Measurements from ENCODE around the gene CC2D1B. TPM values are rescaled to one million over a fixed set of nuclear protein-coding genes. Genes with fewer than 3 reads are reported as not detected.

Gene CC2D1B
- total RNA-seq, 2 donors from 2014 or later, result 16.3 to 18.5 TPM

DNA sequence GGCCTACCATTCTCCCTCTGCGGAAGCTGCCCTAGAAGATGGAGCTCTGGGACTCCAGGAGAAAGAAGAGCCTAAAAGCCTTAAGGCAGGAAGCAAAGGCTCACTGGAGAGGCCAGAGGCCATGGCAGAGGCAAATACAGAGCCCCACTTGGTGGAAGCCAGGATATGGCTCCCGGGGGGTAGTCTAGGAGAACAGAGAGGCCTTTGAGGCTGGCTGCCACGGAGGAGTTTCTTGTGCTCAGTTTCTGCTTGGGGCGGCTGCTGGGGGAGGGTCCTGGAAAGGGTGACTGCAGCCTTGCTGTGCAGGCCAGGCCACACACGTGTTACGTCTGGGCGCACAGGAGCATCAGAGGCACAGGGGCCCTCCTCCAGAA is 5.4 kb downstream of the CC2D1B start:
- intact Hi-C loops (cut with DNase I), result no loop called here
- no peak for ATAC-seq
- no peak for DNase-seq

DNA sequence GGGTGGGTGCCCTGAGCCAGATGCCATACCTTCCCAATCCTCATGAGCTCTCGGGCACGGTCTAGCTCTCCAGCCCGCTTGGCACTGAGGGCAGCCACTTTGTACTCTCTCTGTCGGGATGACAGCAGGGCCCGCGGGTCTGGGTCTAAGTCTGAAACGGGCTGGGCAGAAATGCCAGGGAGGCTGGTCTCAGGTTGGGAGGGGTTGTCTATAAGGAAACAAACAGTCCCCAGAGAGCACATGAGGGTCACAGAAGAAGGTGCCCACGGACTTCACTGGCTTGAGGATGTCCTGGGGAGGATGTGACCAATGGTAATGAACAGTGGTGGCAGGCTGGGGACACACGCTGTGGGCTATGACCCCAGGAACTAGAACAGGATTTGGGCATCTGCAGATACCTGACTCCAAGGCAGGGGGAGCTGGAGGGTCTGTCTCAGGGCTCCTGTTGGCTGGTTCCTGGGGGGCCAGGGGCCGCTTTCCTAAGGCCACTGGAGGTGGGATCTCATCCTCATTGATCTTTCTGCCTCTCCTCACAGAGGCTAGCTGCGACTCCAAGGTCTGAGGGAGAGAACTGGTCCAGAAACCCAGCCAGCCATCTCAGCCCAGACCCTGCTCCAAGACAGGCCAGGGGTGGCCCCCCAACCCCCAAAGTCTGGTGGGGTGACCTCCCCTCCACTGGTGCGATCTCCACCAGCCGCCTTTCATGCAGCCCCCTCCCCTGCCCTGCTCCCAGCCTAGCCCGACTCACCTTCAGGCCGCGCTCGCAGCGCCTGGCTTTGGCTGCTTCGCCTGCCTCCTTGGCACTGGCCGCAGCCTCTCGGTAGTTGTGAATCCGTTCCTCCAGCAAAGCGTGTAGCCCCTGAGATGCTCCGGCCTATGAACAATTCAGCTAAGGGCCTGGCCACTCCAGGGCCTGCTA is 6.1 kb downstream of the CC2D1B start:
- ATAC-seq, result no peak
- no peak for DNase-seq
- intact Hi-C loops (cut with DNase I), result no loop called here

DNA sequence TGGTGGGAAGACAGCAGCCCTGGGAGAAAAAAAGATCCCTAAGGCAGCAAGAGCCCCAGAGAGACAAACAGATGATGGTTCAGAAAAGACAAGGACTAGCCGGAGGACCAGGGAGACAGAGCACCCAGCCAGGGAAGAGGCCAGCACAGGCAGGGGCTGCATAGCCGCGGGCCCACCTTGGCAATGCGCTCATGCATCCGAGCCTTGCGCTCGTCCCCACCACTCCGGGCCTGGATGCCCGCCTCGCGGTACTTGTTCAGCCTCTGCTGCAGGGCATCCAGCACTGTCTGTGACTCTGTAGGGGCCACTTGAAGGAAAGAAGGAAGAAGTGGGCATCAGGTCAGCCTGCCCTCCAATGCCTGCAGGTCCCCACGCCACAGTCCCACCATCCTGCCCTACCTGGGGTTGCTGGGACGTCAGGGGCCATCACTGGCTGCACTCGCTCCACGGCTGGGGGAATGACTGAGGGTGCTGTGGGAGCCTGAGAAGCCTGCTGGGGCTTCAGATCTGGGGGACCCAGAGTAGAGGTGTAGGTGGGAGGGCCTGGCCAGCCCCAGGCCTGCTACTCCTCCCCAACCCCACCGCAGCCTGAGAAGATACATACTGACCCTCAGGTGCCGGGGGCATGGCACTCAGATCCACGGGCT is 7.0 kb downstream of the CC2D1B start:
- ATAC-seq (no peak), DNase-seq (no peak)
- intact Hi-C loops (cut with DNase I), result no loop called here

DNA sequence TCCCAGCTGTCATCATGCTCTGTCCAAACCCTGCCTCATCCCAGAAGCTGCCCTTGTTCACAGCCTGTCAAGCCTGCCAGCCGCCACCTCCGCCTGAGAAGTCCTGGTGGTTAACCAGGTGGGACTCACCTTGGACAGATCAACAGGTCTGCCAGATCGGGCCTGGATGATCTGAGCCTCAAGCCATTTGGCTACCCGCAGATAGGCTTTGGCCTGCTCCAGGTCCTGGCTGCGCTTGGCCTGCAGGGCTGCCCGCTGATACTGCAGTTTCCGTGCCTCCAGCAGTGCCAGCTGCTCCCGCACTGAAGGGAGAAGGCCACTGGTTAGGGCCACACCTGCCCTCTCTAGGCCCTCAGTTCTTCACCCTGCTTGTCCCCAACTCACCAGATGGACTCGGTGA is 8.6 kb downstream of the CC2D1B start:
- DNase-seq, result no peak
- intact Hi-C loops (cut with DNase I), result no loop called here

DNA sequence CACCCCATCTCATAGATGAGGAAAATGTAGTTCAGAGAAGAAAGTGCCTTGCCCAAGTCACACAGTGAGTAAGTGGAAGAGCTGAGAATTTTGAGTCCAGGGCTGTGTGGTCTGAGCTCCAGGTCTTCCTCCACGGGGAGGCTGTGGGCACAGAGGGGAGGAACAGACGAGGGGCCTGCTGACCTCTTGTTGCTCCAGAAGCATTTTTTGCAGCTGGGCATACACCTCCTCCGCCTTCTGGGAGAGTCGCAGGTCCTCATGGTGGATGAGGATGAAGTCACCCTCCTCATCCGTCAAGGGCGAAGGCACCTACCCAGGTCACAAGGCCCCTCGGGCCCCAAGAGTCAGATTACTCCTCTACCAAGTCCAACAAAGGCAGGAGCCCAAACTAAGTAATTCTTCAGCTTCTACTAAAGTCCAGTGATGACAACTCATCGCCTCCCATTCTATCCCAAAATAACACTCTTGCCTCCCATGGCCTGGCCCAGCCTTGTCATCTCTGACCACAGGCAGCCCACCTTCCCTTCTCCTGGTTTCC is 9.1 kb downstream of the CC2D1B start:
- ATAC-seq (no peak), DNase-seq (no peak)
- intact Hi-C loops (cut with DNase I), result no loop called here

More for the DNA sequence above, 8.6 kb downstream of the CC2D1B start:
- ATAC-seq, result no peak

DNA sequence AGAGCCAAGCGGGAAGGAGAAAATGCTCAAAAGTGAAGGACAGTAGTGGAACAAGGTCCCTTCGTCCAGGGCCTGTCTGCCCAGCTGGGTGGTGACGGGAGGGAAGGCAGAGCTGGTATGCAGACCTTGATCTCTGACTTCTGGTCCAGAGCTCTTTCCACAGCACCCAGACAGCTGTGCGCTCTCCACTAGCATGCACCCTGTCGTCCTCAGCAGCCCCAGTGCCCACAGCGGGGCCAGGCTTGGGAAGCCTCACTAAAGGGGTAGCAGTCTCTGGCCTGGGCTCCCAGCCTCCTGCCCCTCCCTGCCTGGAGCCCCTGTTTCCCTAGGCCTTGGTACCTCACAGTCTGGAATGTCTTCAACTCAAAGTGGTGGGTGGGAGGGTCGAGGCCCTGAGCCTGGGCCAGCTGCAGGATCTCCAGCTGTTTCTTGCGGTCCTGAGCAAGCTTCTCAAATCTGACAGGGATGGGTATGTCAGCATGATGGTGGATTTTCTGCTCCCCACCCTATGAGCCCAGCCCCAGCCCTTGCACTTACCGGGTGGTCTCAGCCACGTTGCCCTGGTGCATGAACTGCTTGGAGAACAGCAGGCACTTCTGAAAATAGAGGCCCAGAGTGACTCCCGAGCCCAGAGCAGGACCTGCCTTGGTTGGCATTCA is 10.0 kb downstream of the CC2D1B start:
- ATAC-seq (no peak), DNase-seq (no peak)
- intact Hi-C loops (cut with DNase I), result no loop called here

DNA sequence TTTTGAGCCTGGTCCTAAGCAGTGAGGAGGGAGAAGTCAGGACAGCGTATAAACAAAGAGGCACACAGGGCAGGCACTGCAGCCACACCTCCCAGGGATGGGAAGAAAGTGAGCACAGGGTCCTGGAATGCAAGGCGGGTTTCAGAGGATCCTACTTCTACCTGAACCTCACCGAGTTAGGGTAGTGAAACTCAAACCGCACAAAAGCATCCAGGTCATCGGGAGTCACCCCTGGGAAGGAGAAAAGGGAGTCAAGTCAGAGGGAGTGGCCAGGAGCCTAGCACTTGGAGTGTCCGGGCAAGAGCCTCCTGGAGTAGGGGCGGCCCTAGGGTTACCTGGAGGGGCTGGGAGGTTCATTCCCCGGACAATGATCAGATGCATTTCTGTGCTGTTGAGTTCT is 10.6 kb downstream of the CC2D1B start:
- intact Hi-C loops (cut with DNase I), result no loop called here
- DNase-seq (no peak), ATAC-seq (no peak)

DNA sequence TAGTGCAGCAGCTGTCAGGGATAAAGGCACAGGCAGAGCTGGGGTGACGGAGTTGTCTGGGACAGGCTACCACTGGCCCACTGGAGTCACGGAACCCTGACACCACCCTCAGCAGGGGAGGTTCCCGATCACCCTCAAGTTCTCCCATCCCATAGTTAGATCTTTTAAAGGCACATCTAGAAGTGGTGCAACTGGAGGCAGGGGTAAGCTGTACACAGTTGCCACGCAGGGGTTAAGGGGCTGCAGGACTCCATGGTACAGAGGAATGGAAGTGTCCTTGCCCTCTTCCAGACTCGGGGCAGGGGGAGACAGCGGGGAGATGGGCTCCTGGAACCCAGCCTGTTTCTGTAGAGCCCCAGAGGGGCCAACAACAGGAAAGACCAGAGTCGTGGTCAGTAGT is 13.3 kb downstream of the CC2D1B start:
- no peak for ATAC-seq
- intact Hi-C loops (cut with DNase I), result no loop called here
- DNase-seq, result no peak

DNA sequence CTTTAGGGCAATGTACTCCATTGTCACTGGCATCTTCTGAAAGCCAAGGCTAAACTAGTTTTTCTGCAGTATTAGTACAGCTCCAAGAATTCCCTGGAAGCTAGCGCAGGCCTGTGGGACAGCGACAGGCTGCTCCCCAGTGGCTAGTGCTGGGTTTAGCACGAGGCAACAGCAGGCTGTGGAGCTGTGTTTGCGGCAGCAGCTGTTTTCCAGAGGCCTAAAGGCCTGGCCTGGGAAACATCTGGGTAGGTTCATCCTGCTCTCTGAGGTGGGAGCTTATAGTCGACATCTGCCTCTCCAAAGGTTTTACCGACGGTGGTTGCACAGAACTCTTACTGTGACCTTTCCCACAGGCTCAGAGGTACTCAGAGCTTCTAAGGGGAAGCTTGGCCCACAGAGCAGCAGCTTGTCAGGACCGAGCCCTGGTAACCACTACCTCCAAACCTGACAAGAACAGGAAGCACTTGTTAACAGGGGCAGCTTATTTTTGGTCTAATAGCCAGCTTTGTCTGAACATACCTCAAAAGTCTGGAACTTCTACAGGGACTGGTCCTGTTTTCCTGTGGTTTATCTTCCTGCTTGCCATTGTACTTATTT is 17.2 kb downstream of the CC2D1B start:
- intact Hi-C loops (cut with DNase I), result no loop called here
- ATAC-seq (peak; percentile 19 to 69), DNase-seq (no peak)

DNA sequence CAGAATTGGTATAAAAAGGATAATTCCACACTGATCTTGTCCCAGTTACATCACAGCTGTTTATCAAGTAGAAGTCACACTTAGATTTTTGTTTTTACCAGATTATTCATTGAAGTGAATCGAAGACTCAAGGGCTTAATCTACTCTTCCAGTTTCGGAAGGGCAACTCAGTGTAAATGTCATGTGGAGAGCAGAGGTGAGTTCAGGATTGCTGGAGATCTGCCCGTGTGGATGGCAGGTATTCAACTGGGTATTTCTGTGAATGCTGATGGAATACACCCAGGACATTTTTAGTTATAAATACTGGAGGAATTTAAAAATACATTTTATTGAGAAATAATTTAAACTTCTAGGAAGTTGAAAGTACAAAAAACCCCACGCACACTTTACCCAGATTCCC is 19.4 kb downstream of the CC2D1B start:
- intact Hi-C loops (cut with DNase I), result no loop called here
- no peak for ATAC-seq
- DNase-seq, result no peak

DNA sequence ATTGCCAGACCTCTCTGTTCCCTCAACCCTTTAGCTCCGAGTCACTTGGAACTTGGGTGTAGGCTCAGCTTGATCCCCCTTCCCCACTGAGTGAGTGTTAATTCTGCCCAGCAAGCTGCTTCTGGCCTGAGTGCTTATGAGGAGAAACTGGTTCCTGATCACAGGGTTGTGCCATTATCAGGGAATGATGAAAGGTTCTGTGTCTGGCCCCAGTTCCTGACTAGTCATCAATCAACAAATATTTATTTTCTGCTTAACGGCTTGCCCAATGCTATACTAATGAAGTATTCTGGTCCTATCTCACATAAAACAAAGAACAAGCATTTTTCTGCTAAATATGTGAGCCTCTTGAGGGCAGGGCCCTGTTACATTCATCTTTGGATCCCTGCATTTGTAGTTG is 20.8 kb downstream of the CC2D1B start:
- intact Hi-C loops (cut with DNase I), result no loop called here
- no peak for ATAC-seq
- no peak for DNase-seq

DNA sequence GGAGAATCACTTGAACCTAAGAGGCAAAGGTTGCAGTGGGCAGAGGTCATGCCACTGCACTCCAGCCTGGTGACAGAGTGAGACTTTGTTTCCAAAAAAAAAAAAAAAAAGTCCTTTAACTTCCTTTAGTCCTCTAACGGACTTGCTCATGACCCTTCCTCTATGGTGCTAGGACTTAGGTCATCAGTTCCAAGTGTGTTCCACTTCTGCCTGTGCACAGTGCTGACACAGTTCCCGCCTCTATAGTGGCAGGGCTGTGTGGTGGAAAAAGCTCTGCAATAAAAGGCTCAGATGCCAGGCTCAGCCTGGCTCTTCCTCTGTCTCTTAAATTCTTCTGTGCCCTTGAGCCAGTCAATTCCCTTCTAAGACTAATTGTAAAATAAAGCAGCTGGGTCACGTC is 22.0 kb downstream of the CC2D1B start:
- DNase-seq (no peak), ATAC-seq (no peak)
- intact Hi-C loops (cut with DNase I), result no loop called here

DNA sequence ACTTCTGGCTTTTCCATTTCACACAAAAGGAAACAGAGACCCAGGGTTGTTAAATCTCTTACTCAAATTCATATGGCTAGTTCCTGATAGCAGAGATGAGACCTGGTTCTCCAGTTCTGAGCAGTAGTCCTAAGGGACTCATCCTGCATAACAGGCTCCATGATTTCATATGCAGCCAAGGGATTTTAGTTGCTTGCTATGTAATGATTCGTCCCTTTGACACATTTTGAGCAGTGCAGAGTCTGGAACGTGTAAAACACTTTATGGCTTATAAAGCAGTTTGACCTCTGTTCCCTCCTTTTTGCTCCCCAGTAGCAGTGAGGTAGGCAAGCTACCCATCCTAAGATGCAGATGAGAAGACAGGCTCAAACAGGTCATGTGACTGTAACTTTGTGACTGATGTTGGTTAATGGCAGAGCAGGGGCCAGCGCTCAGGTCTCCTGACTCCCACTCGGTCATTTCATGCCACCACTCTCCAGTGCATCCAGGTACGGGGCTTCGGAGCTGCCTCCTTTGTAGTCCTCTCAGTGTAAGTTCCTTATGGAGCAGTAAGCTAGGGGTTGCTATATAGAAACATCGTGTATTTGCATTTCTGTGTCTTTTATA is 24.2 kb downstream of the CC2D1B start:
- DNase-seq (no peak), ATAC-seq (no peak)
- intact Hi-C loops (cut with DNase I), result no loop called here

DNA sequence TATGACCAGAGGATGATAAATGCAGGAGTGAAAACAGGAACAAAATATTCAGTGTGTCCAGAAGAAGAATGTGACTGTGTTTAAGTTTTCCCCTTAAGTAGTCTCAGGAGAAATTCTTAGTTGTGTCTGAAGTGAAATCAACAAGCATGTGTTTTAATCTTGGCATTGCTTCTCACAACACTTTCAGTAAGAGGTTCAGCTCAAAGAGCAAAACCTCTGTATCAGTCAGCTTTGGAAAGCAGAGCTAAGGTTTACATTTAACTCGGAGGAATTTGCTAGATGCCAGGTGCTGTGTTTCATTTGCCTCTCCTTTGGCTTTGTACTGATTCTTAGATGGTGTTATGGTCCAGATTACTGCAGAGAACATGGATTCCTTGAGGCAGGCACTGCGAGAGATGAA is 28.6 kb downstream of the CC2D1B start:
- intact Hi-C loops (cut with DNase I), result no loop called here
- no peak for ATAC-seq
- no peak for DNase-seq

DNA sequence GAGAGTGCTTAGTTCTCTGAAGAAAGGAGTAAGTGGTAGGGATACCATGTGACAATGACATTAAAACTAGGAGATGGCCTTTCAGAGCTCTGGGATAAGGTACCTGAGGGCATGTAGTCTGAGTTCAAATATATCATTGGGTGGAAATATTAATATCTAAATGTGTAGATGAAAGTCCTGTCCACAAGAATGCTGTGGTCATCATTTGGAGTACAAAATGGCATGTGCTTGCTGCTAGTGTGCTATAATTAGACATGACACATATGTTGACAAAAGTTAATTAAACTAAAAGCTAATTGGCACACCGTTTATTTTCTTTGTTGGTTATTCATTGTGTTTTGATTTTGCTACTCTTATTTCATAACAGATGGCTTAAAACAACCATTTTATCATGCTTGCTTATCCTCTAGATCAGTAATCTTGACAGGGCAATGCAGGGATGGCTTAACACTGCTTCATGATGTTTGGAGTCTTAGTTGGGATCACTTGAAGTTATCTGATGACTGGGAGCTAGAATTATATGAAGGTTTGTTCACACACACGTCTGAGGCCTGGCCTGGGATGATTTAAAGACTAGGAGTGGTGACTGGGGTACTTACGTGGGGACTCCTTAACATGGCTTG is 31.0 kb downstream of the CC2D1B start:
- ATAC-seq (no peak), DNase-seq (no peak)
- intact Hi-C loops (cut with DNase I), result no loop called here

DNA sequence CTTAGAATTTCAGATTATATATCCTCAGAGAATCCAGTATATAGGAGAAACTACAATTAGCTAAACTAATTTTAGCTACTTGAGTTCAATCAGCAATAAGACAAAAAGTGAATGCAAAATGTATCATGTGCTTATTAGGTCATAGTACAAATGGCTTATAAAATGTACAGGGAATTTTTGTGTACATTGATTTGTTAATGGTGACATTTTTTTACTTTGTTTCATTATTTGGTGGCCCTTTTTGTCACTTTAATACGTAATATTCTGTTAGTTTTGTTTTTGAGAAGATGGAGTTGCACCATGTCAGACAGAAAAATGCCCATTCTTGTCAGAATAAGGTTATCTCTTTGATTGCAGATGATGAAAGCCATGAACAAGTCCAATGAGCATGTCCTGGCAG is 33.6 kb downstream of the CC2D1B start:
- intact Hi-C loops (cut with DNase I), result no loop called here
- ATAC-seq, result no peak
- no peak for DNase-seq

DNA sequence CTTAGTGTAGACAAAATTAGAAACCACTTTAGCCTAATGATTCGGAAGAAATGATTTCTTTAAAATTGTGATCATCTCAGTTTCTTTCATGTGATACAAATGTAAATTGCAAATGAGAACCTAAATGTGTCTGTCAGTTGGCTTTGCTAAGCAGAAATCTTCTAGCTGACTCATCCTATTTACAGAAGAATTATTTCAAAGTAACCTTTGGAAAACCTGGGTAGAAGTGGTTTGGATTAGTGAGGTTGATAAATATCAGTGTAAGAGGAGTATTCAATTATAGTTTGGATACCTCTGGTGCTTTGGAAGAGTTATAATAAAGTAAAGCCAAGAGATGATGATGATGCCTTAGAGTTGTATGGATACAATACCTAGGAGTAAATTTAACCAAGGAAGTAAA is 37.4 kb downstream of the CC2D1B start:
- no peak for ATAC-seq

DNA sequence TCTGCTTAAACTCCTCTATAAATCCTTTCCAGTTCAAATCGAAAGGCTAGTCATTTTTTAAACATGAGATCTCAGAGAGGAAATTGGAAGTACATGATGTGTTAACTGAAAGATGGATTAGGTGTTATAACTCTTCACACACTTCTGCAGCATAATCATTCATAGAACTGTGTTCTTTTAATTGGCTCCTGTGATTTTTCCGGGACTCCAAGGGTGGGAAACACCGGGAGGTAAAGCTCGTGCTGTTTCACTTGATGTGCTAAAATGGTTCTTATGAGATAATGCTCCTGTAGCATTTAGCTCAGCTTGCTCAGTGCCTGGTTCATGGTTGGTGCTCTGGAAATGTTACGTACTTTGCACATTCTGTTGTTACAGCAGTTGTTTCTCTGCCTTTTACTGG is 40.2 kb downstream of the CC2D1B start:
- intact Hi-C loops (cut with DNase I), result no loop called here
- DNase-seq, result no peak
- no peak for ATAC-seq

More for the DNA sequence above, 37.4 kb downstream of the CC2D1B start:
- DNase-seq, result no peak
- intact Hi-C loops (cut with DNase I), result no loop called here

DNA sequence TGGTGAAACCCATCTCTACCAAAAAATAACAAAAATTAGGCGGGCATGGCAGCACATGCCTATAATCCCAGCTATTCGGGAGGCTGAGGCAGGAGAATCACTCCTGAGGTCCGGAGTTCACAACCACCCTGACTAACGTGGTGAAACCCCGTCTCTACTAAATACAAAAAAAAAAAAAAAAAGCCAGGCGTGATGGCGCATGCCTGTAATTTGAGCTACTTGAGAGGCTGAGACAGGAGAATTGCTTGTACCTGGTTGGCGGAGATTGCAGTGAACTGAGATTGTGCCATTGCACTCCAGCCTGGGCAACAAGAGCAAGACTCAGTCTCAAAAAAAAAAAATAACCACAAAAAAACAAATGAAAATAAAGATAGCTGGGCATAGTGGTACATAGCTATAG is 42.3 kb downstream of the CC2D1B start:
- intact Hi-C loops (cut with DNase I), result no loop called here
- ATAC-seq (no peak), DNase-seq (no peak)
